Spleen (tissue), 11 donors: Measurements from ENCODE around the gene FXYD6. TPM values are rescaled to one million over a fixed set of nuclear protein-coding genes. Genes with fewer than 3 reads are reported as not detected.

Experiments
- DNase-seq: peaks from one replicate; pipeline ENCODE4 v3.0.0-alpha.2; 2020
- H3K27ac ChIP-seq, 8 donors: fragments of 200-600 bp; sonication (generic) in 7 of 8; 1 replicate in 4 of 8; 2 replicates in 4 of 8; pipeline versions ENCODE4 v1.5.0 to v1.8.0; 2016 to 2021; ENCODE audit warnings: inconsistent platforms in 4 of 8, mild to moderate bottlenecking in 4 of 8, moderate library complexity in 1 of 8
- H3K27me3 ChIP-seq, 7 donors: fragments of 200-600 bp; sonication (generic) in 6 of 7; replicated peaks in 1 of 7; 1 replicate in 4 of 7; 2 replicates in 3 of 7; pipeline versions ENCODE4 v1.5.0 to v1.8.0; 2016 to 2021; ENCODE audit warnings: inconsistent platforms in 3 of 7, mild to moderate bottlenecking in 1 of 7
- H3K36me3 ChIP-seq, 6 donors: fragments of 200-600 bp; sonication (generic) in 5 of 6; 1 replicate in 4 of 6; 2 replicates in 2 of 6; pipeline versions ENCODE4 v1.5.0 to v1.8.0; 2016 to 2021; ENCODE audit warnings: inconsistent platforms in 2 of 6
- H3K4me1 ChIP-seq, 6 donors: fragments of 200-600 bp; sonication (generic) in 5 of 6; 1 replicate in 3 of 6; 2 replicates in 3 of 6; pipeline versions ENCODE4 v1.5.0 to v1.8.0; 2016 to 2021; ENCODE audit warnings: inconsistent platforms in 3 of 6
- H3K4me3 ChIP-seq, 8 donors: fragments of 200-600 bp; sonication (generic) in 7 of 8; 1 replicate in 4 of 8; 2 replicates in 4 of 8; pipeline versions ENCODE4 v1.5.0 to v1.8.0; 2016 to 2021; ENCODE audit warnings: inconsistent platforms in 4 of 8, mild to moderate bottlenecking in 4 of 8, moderate library complexity in 2 of 8
- H3K9me3 ChIP-seq, 8 donors: fragments of 200-600 bp; sonication (generic) in 7 of 8; 1 replicate in 4 of 8; 2 replicates in 4 of 8; pipeline versions ENCODE4 v1.5.0 to v1.8.0; 2016 to 2021; ENCODE audit warnings: inconsistent platforms in 4 of 8
- CTCF ChIP-seq, 11 experiments: fragments of 200-600 bp in 7 of 11; fragments of 450-650 bp in 4 of 11; sonication (generic) in 4 of 11; IDR thresholded peaks in 8 of 11; conservative IDR thresholded peaks in 3 of 11; 1 replicate in 7 of 11; 2 replicates in 4 of 11; pipeline versions ENCODE4 v1.4.0 to v1.8.0; 2016 to 2021; ENCODE audit warnings: antibody characterized with exemption in 11 of 11, inconsistent platforms in 4 of 11, mild to moderate bottlenecking in 1 of 11
- POLR2A ChIP-seq, 3 donors: fragments of 450-650 bp; IDR thresholded peaks; one replicate each; pipeline ENCODE4 v1.5.1; 2017; ENCODE audit warnings: antibody characterized with exemption in 3 of 3, mild to moderate bottlenecking in 1 of 3
- POLR2AphosphoS5 ChIP-seq, 3 donors: sonication (generic); formaldehyde crosslinking; IDR thresholded peaks; one replicate each; pipeline ENCODE4 v1.5.1; 2017; ENCODE audit warnings: antibody characterized with exemption in 3 of 3
- WGBS, 5 donors: extraction: QIAGEN DNeasy Blood & Tissue Kit in 3 of 5; methylation state at CpG; one replicate each; pipeline versions ENCODE4 v1.1.5 to v1.1.7; 2013 to 2018; 5-methylcytosine and 5-hydroxymethylcytosine counted together
- intact Hi-C: fragments of 100-400 bp; cut with DNase I; formaldehyde crosslinking; loops from one replicate; pipeline ENCODE4 v1.15.0; 2023; ENCODE audit warnings: low total_unique reads
- polyA plus RNA-seq, 3 donors: library from polyadenylated mRNA; stranded (reverse); fragments of 200-250 nt; gene quantifications; one replicate each; pipeline ENCODE4 v1.2.1, GENCODE V29; 2013
- total RNA-seq, 7 donors: library from RNA; depleted of rRNA in 3 of 7; stranded (reverse); fragments of >200 nt in 3 of 7; fragmentation: NEBNext Ultra II Directional in 4 of 7; extraction: Animal tissue kit (Norgen Biotek cat#: 25700) in 4 of 7; gene quantifications; one replicate each; pipeline versions ENCODE4 v1.1.0 to v1.2.1, GENCODE V29; 2016 to 2021
- donor health status: healthy with polysubstance abuse.
- donor health status: DM: no; HTN: no; CAD: no; lungs with moderate emphysema.
- donor health status: DM: no; HTN: no; CAD: no.
- donor health status: Bipolar disorder and iron deficiency.
- donor health status: healthy.
- donor health status: DM: no; HTN: no; CAD: no.
- donor health status: DM: yes; HTN: yes; CAD: no.

FXYD6 gene
- total and polyA plus RNA-seq, 10 donors, result 40.8 to 230 (median 116) TPM

GRCh38 chr11:117806846-117807245 lies 69.6 kb downstream of the FXYD6 start:
- WGBS, 5 donors, result 45 to 68% (median 54%) methylated on average over 5 of the region's 5 CpGs
- Histone ChIP-seq H3K36me3 (peaks cover 0 to 5% (median 0%) of the 10 kb centered on the region in 6 donors), H3K27me3 (peaks cover 0 to 7% (median 0%) of the 10 kb centered on the region in 7 donors), H3K9me3 (no peaks in the 10 kb centered on the region), H3K27ac (no peak overlapping the region), H3K4me3 (no peak overlapping the region), H3K4me1 (peaks cover 4 to 30% (median 16%) of the 10 kb centered on the region in 6 donors)
- DNase-seq, result peak; percentile 65
- intact Hi-C loops, result loop anchor here (5.0 to 10.0 kb wide), 2 partner anchors 140 to 248 kb away; no protein-coding TSS in a partner anchor
- TF ChIP-seq POLR2AphosphoS5 (IDR thresholded peaks at IDR 0.05) (no peak), CTCF (IDR thresholded peaks at IDR 0.05 in 8 of 11, conservative IDR thresholded peaks at IDR 0.05 in 3 of 11) (no peak), POLR2A (IDR thresholded peaks at IDR 0.05) (no peak)

GRCh38 chr11:117805045-117805444 lies 71.4 kb downstream of the FXYD6 start:
- Histone ChIP-seq H3K9me3 (no peaks in the 10 kb centered on the region), H3K27me3 (peaks cover 0 to 7% (median 0%) of the 10 kb centered on the region in 7 donors), H3K36me3 (peaks cover 0 to 5% (median 0%) of the 10 kb centered on the region in 6 donors), H3K27ac (no peak overlapping the region), H3K4me3 (no peak overlapping the region), H3K4me1 (peaks cover 4 to 30% (median 16%) of the 10 kb centered on the region in 6 donors)
- intact Hi-C loops, result loop anchor here (5.0 to 10.0 kb wide), 2 partner anchors 142 to 250 kb away; no protein-coding TSS in a partner anchor
- no peak for DNase-seq
- 38 to 69% (median 54%) methylated on average over 1 of the region's 1 CpG for WGBS, 5 donors
- no peak for TF ChIP-seq POLR2A (IDR thresholded peaks at IDR 0.05)
- no peak for TF ChIP-seq POLR2AphosphoS5 (IDR thresholded peaks at IDR 0.05)
- TF ChIP-seq CTCF (IDR thresholded peaks at IDR 0.05 in 8 of 11, conservative IDR thresholded peaks at IDR 0.05 in 3 of 11), result no peak

GRCh38 chr11:117803896-117804295 lies 72.6 kb downstream of the FXYD6 start:
- peaks cover 0 to 22% (median 11%) of the 10 kb centered on the region in 6 donors for H3K4me1 ChIP-seq
- H3K27me3 ChIP-seq, result peaks cover 0 to 7% (median 0%) of the 10 kb centered on the region in 7 donors
- peak; percentile 56 for DNase-seq
- intact Hi-C loops, result loop anchor here (10.0 kb wide), 1 partner anchor 251 kb away; no protein-coding TSS in a partner anchor
- H3K9me3 ChIP-seq, result no peaks in the 10 kb centered on the region
- H3K4me3 ChIP-seq, result no peak overlapping the region
- no peak overlapping the region for H3K27ac ChIP-seq
- WGBS, 5 donors, result 83 to 96% (median 90%) methylated on average over 8 of the region's 8 CpGs
- TF ChIP-seq CTCF (IDR thresholded peaks at IDR 0.05 in 8 of 11, conservative IDR thresholded peaks at IDR 0.05 in 3 of 11) (no peak), POLR2A (IDR thresholded peaks at IDR 0.05) (no peak)
- H3K36me3 ChIP-seq, result peaks cover 0 to 5% (median 0%) of the 10 kb centered on the region in 6 donors

DNA sequence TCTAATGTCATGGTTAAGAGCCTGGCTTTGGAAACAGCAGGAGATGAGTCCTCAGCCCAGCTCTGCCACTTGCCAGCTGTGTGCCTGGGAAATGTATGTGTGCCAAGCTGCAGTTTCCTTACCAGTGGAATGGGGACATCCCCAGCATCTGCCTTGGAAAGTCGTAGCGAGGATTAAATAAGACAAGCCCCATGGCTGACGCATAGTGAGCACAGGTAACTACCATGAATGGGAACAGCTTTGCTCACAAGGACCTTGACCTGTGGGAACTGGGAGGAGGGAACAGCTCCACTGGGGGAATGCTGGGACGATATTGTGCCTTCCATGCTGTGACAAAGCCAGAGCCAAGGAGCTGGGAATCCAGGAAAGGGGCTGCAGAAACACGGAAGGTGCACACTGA lies 76.8 kb downstream of the FXYD6 start:
- no peak overlapping the region for H3K27ac ChIP-seq
- H3K9me3 ChIP-seq, result no peaks in the 10 kb centered on the region
- H3K4me1 ChIP-seq, result peaks cover 11 to 29% (median 22%) of the 10 kb centered on the region in 6 donors
- peaks cover 6 to 49% (median 32%) of the 10 kb centered on the region in 7 donors for H3K27me3 ChIP-seq
- no peak overlapping the region for H3K4me3 ChIP-seq
- no peak for DNase-seq
- TF ChIP-seq POLR2A (IDR thresholded peaks at IDR 0.05), result no peak
- TF ChIP-seq CTCF (IDR thresholded peaks at IDR 0.05 in 8 of 11, conservative IDR thresholded peaks at IDR 0.05 in 3 of 11), result no peak
- no peak for TF ChIP-seq POLR2AphosphoS5 (IDR thresholded peaks at IDR 0.05)
- H3K36me3 ChIP-seq, result no peaks in the 10 kb centered on the region
- intact Hi-C loops, result loop anchor here (10.0 kb wide), 1 partner anchor 255 kb away; no protein-coding TSS in a partner anchor
- WGBS, 5 donors, result 66 to 79% (median 76%) methylated on average over 5 of the region's 5 CpGs
